Neutrophil (primary cell): ENCODE results near the gene CFAP57.

Experiments used
- H3K27ac ChIP-seq: fragments of 200-600 bp; sonication (generic); 2 replicates; pipeline ENCODE4 v1.5.1; 2016; ENCODE audit warnings: mild to moderate bottlenecking, moderate library complexity
- H3K27me3 ChIP-seq: fragments of 200-600 bp; sonication (generic); 2 replicates; pipeline ENCODE4 v1.6.0; 2016; ENCODE audit warnings: mild to moderate bottlenecking
- H3K36me3 ChIP-seq: fragments of 200-600 bp; sonication (generic); 2 replicates; pipeline ENCODE4 v1.5.1; 2017
- H3K4me1 ChIP-seq, 2 experiments: fragments of 200-600 bp in 1 of 2; sonication (generic) in 1 of 2; 1 replicate in 1 of 2; 2 replicates in 1 of 2; pipeline versions ENCODE4 v1.5.1 to v1.6.1; 2013 to 2016; ENCODE audit warnings: low read depth in 1 of 2, low read length in 1 of 2, mild to moderate bottlenecking in 1 of 2, moderate library complexity in 1 of 2; ENCODE audit not compliant: control insufficient read depth in 1 of 2, insufficient read depth in 1 of 2
- H3K4me3 ChIP-seq, 2 experiments: fragments of 200-600 bp in 1 of 2; sonication (generic) in 1 of 2; 1 replicate in 1 of 2; 2 replicates in 1 of 2; pipeline ENCODE4 v1.5.1; 2013 to 2016; ENCODE audit warnings: low read depth in 1 of 2, low read length in 1 of 2, mild to moderate bottlenecking in 1 of 2, moderate library complexity in 1 of 2
- H3K9me3 ChIP-seq: fragments of 200-600 bp; sonication (generic); 2 replicates; pipeline ENCODE4 v1.5.1; 2016
- CTCF ChIP-seq: fragments of 200-600 bp; sonication (generic); IDR thresholded peaks from 2 replicates; pipeline ENCODE4 v1.5.1; 2016; ENCODE audit warnings: antibody characterized with exemption

The CFAP57 gene

GRCh38 chr1:43197343-43198127 is 25.4 kb downstream of the CFAP57 start:
- no peak for TF ChIP-seq CTCF
- no peak overlapping the region for H3K27ac ChIP-seq
- H3K36me3 ChIP-seq, result no peaks in the 10 kb centered on the region

GRCh38 chr1:43199093-43199726 is 27.1 kb downstream of the CFAP57 start:
- no peaks in the 10 kb centered on the region for H3K36me3 ChIP-seq
- no peaks in the 10 kb centered on the region for H3K27me3 ChIP-seq
- no peak for TF ChIP-seq CTCF
- H3K4me3 ChIP-seq, result no peak overlapping the region
- no peak overlapping the region for H3K27ac ChIP-seq
- H3K9me3 ChIP-seq, result no peaks in the 10 kb centered on the region
- H3K4me1 ChIP-seq, result no peaks in the 10 kb centered on the region

More at GRCh38 chr1:43197343-43198127, 25.4 kb downstream of the CFAP57 start:
- Histone ChIP-seq H3K9me3 (no peaks in the 10 kb centered on the region), H3K4me3 (no peak overlapping the region), H3K4me1 (no peaks in the 10 kb centered on the region), H3K27me3 (no peaks in the 10 kb centered on the region)

- no peak overlapping the region for H3K27ac ChIP-seq
- H3K36me3 ChIP-seq, result no peaks in the 10 kb centered on the region
- no peaks in the 10 kb centered on the region for H3K9me3 ChIP-seq
- no peak overlapping the region for H3K4me3 ChIP-seq
- peaks cover 8 to 14% of the 10 kb centered on the region in 2 experiments for H3K4me1 ChIP-seq
- no peak for TF ChIP-seq CTCF
- H3K27me3 ChIP-seq, result no peaks in the 10 kb centered on the region
Measured at GRCh38 chr1:43203859-43204258, 31.7 kb downstream of the CFAP57 start.

- no peak overlapping the region for H3K4me3 ChIP-seq
- peaks cover 8 to 14% of the 10 kb centered on the region in 2 experiments for H3K4me1 ChIP-seq
- no peak overlapping the region for H3K27ac ChIP-seq
- no peaks in the 10 kb centered on the region for H3K36me3 ChIP-seq
- no peaks in the 10 kb centered on the region for H3K27me3 ChIP-seq
- TF ChIP-seq CTCF, result no peak
- H3K9me3 ChIP-seq, result no peaks in the 10 kb centered on the region
Measured at GRCh38 chr1:43204394-43204793, 32.3 kb downstream of the CFAP57 start.

- Histone ChIP-seq H3K4me3 (no peak overlapping the region), H3K9me3 (no peaks in the 10 kb centered on the region), H3K27ac (no peak overlapping the region), H3K36me3 (no peaks in the 10 kb centered on the region), H3K27me3 (no peaks in the 10 kb centered on the region), H3K4me1 (peaks cover 8 to 14% of the 10 kb centered on the region in 2 experiments)
- TF ChIP-seq CTCF, result no peak
Measured at GRCh38 chr1:43205671-43206070, 33.5 kb downstream of the CFAP57 start.
